GM21619 (cell line): ENCODE data around the gene TMEM53.
"Not testable (repeated sequence)": the region's sequence is repeated elsewhere in the genome, so short reads cannot be mapped to it uniquely, and the experiment has no call there.

Experiments
- ATAC-seq: cut with Tn5 transposase; IDR thresholded peaks from one replicate; pipeline ENCODE4 v1.9.1; 2021; ENCODE audit not compliant: unreplicated experiment

Gene TMEM53

GRCh38 chr1:44672961-44673674, 1.2 kb downstream of the TMEM53 start:
- ATAC-seq = no peak

DNA sequence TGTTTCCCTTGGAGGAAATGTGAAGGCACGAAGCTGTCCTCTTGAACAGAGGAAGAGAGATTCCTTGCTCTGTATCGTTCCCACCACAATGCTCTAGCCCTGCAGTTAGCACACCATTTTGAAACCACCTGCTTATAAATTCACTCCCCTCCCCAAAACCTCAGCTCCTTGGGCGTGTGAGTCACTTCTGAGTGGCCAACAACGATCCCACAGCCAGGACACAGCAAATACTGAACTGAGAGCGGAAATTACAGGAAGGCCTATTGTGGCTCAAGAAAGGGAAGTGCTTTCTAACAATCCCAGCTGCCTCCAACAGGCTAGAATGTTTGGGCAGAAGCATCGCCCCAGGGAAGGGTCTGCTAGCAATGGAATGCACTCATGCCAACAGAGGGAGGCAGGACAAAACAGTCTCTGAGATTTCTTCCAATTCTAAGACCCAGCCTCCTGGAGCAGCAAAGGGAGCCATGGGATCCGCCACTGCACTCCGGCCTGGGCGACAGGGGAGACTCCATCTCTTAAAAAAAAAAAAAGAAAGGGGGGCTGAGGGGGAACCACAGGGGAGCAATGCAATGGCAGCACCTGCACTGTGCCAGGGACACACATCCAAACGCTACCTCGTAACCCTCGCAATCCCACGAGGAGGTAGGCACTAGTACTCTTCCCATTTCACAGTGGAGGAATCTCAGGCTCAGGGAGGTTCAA, 1.9 kb downstream of the TMEM53 start:
- no peak for ATAC-seq

DNA sequence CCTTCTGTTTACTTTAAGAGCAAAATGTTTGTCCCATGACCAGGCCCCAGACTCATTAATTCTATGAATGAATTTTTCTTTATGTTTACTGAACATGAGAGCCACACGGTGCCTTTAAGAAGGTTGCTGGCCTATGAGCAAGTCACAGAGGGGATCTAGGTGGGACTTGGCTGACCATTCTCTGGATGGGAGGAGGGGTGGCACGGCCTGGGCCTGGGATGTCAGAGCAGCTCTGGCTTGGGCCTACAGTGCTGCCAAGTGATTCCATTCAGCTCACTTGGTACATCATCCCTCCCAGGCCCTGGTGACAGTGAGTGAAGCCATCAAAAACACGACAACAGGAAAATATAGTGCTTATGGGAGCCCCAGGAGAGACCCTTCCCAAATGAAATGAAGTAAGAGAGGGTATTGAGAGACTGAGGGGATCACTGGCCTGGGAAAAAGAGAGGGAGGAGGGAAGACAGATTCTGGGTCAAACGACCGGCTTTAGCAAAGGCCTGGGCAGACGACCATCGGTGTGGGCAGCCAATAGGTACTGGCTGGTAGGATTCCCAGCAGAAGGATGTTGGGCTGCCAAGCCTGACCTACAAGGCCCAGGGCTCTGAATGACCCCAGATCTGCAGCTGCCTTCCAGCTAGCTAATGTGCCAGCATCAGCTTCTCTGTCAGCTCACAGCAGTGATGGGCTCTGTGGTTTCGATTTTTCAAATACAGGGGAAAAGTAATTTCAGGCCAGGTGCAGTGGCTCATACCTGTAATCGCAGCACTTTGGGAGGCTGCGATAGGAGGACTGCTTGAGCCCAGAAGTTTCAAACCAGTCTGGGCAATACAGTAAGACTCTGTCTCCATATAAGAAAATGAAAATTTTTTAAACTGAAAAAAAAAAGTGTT, 3.3 kb downstream of the TMEM53 start:
- ATAC-seq = no peak

- ATAC-seq = not testable (repeated sequence)
Observed at GRCh38 chr1:44666719-44667118, 7.6 kb downstream of the TMEM53 start.

DNA sequence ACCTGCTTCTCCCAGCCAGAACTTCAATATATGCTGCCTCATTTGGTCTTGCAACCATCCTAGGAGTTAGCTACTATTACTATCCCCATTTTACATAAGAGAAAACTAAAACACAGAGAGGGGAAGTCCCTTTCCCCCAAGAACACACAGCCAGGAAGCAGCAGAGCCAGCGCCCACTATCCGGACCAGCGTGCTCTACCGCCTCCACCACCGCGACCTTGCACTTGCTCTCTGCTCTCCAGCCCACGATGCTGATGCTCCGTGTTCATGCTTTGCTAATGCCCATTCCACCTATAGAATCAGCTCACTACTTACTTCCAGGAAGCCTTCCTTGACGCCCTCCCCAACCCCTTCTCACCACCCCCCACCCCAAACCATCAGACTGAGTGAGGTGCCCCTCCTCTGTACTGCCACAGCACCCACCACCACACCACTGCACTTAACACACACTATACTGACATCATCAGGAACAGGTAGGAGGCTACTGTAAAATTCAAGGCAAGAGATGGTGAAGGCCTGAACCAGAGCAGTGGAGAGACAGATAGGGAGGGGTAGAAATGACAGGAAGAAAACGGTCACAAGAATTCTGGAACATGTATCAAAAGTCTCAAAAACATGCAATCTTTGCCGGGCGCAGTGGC, 9.4 kb downstream of the TMEM53 start:
- no peak for ATAC-seq

- no peak for ATAC-seq
Observed at GRCh38 chr1:44663417-44663816, 10.9 kb downstream of the TMEM53 start.

GRCh38 chr1:44662683-44663030, 11.6 kb downstream of the TMEM53 start:
- no peak for ATAC-seq

GRCh38 chr1:44661781-44662682, 12.2 kb downstream of the TMEM53 start:
- ATAC-seq = no peak

DNA sequence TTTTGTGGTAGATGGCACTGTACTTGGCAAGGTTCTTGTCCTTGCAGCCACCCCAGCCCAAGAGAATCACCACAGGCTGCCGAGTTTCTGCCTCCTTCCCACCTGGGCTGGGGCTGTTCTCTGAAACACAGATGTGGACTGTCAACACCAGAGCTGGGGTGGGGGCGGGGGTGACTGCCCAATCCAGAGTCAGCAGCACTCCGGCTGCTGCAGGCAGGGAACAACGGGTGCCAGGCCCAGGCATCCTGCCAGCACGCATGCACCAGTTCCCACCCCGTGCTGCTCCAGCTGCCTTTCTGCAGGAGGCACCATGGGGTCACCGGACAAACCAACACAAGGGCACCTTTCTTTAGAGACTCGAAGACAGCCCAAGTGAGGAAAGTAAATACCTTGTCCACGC, 14.1 kb downstream of the TMEM53 start:
- ATAC-seq = no peak

- ATAC-seq = no peak
Observed at GRCh38 chr1:44659566-44659965, 14.7 kb downstream of the TMEM53 start.

GRCh38 chr1:44655609-44656008, 18.7 kb downstream of the TMEM53 start:
- ATAC-seq = no peak

- ATAC-seq = no peak
Observed at GRCh38 chr1:44654621-44655187, 19.6 kb downstream of the TMEM53 start.

GRCh38 chr1:44653107-44653964, 20.9 kb downstream of the TMEM53 start:
- ATAC-seq = no peak

DNA sequence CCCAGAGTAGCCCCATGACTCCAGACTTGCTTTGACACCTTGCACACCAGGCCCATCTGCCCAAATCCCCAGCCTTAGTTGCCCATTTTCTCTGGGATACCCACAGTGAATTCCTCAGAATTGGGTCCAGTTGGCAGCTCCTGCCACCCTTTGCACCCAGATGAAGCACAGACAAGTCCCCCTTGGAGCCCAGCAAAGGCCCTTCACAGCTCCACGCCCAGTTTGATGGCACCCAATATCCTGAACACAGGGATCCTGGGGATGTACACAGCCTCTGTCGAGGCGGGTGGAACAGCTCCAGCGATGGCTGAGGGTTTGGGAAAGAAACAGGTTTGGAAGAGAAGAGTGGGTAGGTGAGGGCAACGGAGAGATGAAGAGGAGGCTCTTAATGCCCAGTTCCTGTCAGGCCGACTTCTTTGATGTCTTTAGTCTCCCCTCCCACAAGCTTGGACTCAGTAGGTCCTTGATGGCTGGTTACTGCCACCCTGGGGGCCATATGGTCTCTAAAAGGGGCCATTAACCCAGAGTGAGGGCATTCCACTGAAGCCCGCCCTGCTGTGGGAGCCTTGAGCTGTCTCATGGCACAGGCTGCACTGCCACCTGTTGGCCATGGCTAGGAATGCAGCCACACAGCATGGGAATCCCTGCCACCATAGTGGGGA, 21.7 kb downstream of the TMEM53 start:
- ATAC-seq = no peak

- no peak for ATAC-seq
Observed at GRCh38 chr1:44651069-44651468, 23.2 kb downstream of the TMEM53 start.

- ATAC-seq = no peak
Observed at GRCh38 chr1:44650159-44650831, 24.0 kb downstream of the TMEM53 start.

GRCh38 chr1:44649788-44650158, 24.5 kb downstream of the TMEM53 start:
- ATAC-seq = no peak
